WI38 (cell line): ENCODE data around the gene CRTC3.
"Not testable (repeated sequence)": the region's sequence is repeated elsewhere in the genome, so short reads cannot be mapped to it uniquely, and the experiment has no call there.

Experiments
- H3K4me3 ChIP-seq: 2 replicates; pipeline ENCODE4 v1.5.1; 2011; ENCODE audit warnings: low read depth, mild to moderate bottlenecking, control low read depth, low read length
- TF ChIP-seq, protein P1 (sequence below): IDR thresholded peaks from 2 replicates; pipeline ENCODE4 v1.5.1; 2012; ENCODE audit warnings: low read depth, mild to moderate bottlenecking, control low read depth, low read length

The CRTC3 gene

DNA sequence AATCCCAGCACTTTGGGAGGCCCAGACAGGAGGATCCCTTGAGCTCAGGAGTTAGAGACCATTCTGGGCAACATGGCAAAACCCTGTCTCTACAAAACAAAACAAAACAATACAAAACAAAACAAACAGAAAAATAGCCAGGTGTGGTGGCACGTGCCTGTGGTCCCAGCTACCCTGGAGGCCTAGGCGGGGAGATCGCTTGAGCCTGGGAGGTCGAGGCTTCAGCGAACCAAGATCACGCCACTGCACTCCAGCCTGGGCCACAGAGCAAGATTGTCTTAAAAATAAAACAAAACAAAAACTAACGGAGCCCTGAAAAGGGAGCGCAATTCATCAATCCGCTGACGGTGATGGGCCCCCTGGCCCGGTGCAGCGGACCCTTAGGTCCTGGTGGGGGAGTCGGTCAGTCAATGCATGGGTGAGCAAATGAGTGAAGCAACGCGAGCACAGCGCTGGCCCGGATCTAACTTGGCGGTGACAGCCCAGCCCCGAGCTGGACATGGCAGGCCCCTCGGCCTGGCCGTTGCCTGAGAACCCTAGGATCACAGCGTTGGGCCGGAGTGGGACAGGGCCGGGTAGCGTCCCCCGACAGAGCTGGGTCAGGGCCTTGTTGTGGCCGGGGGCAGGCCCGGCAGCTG is 135.0 kb downstream of the CRTC3 start:
- H3K4me3 ChIP-seq: peak overlapping the region; percentile 60
- TF ChIP-seq, protein P1, sequence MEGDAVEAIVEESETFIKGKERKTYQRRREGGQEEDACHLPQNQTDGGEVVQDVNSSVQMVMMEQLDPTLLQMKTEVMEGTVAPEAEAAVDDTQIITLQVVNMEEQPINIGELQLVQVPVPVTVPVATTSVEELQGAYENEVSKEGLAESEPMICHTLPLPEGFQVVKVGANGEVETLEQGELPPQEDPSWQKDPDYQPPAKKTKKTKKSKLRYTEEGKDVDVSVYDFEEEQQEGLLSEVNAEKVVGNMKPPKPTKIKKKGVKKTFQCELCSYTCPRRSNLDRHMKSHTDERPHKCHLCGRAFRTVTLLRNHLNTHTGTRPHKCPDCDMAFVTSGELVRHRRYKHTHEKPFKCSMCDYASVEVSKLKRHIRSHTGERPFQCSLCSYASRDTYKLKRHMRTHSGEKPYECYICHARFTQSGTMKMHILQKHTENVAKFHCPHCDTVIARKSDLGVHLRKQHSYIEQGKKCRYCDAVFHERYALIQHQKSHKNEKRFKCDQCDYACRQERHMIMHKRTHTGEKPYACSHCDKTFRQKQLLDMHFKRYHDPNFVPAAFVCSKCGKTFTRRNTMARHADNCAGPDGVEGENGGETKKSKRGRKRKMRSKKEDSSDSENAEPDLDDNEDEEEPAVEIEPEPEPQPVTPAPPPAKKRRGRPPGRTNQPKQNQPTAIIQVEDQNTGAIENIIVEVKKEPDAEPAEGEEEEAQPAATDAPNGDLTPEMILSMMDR: no peak

- peak overlapping the region; percentile 60 for H3K4me3 ChIP-seq
- TF ChIP-seq, protein P1: no peak
Observed at GRCh38 chr15:90665288-90666134, 135.8 kb downstream of the CRTC3 start.

GRCh38 chr15:90666135-90666909 is 136.6 kb downstream of the CRTC3 start:
- TF ChIP-seq, protein P1: no peak
- no peak overlapping the region; the same call in 1 of the 2 replicates for H3K4me3 ChIP-seq

- TF ChIP-seq, protein P1: no peak
- no peak overlapping the region for H3K4me3 ChIP-seq
Observed at GRCh38 chr15:90667073-90667754, 137.5 kb downstream of the CRTC3 start.

GRCh38 chr15:90667755-90668345 is 138.1 kb downstream of the CRTC3 start:
- not testable (repeated sequence) for H3K4me3 ChIP-seq

DNA sequence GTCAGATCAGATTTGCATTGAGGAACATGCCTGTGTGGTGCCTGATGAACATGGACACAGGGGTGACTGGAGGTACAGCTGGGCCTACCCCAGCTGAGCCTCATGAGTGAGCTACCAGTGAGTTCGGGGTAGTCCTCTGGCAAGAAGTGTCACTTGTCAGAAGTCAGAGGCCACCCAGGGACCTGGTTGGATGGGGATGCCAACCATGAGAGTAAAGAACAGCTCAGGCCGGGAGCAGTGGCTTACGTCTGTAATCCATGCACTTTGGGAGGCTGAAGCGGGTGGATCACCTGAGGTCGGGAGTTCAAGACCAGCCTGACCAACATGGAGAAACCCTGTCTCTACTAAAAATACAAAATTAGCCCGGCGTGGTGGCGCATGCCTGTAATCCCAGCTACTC is 140.9 kb downstream of the CRTC3 start:
- H3K4me3 ChIP-seq: not testable (repeated sequence)

DNA sequence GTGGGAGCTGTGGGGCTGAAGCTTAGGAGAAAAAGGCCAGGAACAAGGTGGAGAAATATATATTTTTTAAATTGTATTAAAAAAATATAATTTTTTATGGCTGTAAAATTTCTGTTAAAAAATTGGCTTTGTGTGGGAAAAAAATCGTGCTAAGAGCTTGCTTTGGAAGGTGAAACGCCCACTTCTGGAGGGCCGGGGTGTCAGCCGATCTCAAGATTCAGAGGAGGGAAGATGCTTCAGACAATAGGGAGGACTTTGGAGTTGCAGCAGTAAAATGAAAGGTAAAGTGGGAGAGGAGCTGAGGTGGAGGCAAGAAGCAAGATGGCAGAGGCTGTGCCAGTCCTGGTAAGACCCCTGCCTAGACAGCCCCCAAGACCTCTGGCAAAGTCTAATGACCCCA is 141.5 kb downstream of the CRTC3 start:
- TF ChIP-seq, protein P1: no peak
- H3K4me3 ChIP-seq: no peak overlapping the region

DNA sequence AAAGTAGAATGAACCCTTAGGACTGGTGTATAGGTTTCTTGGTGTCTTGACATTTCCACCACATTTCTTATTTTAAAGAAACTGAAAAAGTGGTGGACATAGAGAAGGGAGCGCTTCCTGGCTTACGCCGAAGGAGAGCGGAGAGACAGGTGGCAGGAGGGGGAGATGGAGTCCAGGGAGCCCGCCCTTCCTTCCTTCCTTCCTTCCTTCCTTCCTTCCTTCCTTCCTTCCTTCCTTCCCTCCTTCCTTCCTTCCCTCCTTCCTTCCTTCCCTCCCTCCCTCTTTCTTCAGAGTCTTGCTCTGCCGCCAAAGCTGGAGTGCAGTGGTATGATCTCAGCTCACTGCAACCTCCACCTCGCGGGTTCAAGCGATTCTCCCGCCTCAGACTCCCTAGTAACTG is 143.6 kb downstream of the CRTC3 start:
- not testable (repeated sequence) for H3K4me3 ChIP-seq
